Ishikawa (cell line): ENCODE data around the gene NBPF4.

Experiments used
- CEBPB ChIP-seq: IDR thresholded peaks from 2 replicates; pipeline ENCODE4 v1.6.1; 2012
- CREB1 ChIP-seq: IDR thresholded peaks from 2 replicates; pipeline ENCODE4 v1.6.1; 2012; ENCODE audit warnings: low read depth
- EGR1 ChIP-seq: IDR thresholded peaks from 2 replicates; pipeline ENCODE4 v1.6.1; 2012
- EP300 ChIP-seq: IDR thresholded peaks from 2 replicates; pipeline ENCODE4 v1.6.1; 2012; ENCODE audit warnings: borderline replicate concordance
- FOXM1 ChIP-seq: IDR thresholded peaks from 2 replicates; pipeline ENCODE4 v1.6.1; 2012; ENCODE audit warnings: low read depth, borderline replicate concordance
- MAX ChIP-seq: IDR thresholded peaks from 2 replicates; pipeline ENCODE4 v1.6.1; 2012
- NFIC ChIP-seq: IDR thresholded peaks from 2 replicates; pipeline ENCODE4 v1.6.1; 2012
- RAD21 ChIP-seq: IDR thresholded peaks from 2 replicates; pipeline ENCODE4 v1.6.1; 2012; ENCODE audit warnings: low read depth
- REST ChIP-seq: IDR thresholded peaks from 2 replicates; pipeline ENCODE4 v1.6.1; 2012; ENCODE audit warnings: low read depth, mild to moderate bottlenecking
- TAF1 ChIP-seq: IDR thresholded peaks from 2 replicates; pipeline ENCODE4 v1.6.1; 2012; ENCODE audit warnings: low read depth, mild to moderate bottlenecking
- TCF12 ChIP-seq: IDR thresholded peaks from 2 replicates; pipeline ENCODE4 v1.6.1; 2012; ENCODE audit warnings: low read depth
- TEAD4 ChIP-seq: IDR thresholded peaks from 2 replicates; pipeline ENCODE4 v1.6.1; 2012
- USF1 ChIP-seq: IDR thresholded peaks from 2 replicates; pipeline ENCODE4 v1.6.1; 2012
- YY1 ChIP-seq: IDR thresholded peaks from 2 replicates; pipeline ENCODE4 v1.6.1; 2012; ENCODE audit warnings: low read depth
- ZBTB7A ChIP-seq: IDR thresholded peaks from 2 replicates; pipeline ENCODE4 v1.6.1; 2012; ENCODE audit warnings: low read depth

NBPF4 gene

GRCh38 chr1:108190686-108191416 lies 53.0 kb downstream of the NBPF4 start:
- TF ChIP-seq RAD21: no peak
- TF ChIP-seq TCF12: no peak
- no peak for TF ChIP-seq FOXM1
- no peak for TF ChIP-seq MAX

- TF ChIP-seq NFIC (no peak), MAX (no peak), CREB1 (no peak), USF1 (no peak), REST (no peak), RAD21 (no peak), FOXM1 (no peak), TAF1 (no peak), TCF12 (no peak), TEAD4 (no peak), CEBPB (no peak), ZBTB7A (no peak)
Observed at GRCh38 chr1:108190001-108190634, 53.8 kb downstream of the NBPF4 start.

- TF ChIP-seq TCF12 (no peak), CEBPB (no peak), REST (no peak), TEAD4 (no peak), EP300 (no peak), MAX (no peak), NFIC (no peak), USF1 (no peak), ZBTB7A (no peak), RAD21 (no peak), YY1 (no peak)
Observed at GRCh38 chr1:108188801-108189200, 55.1 kb downstream of the NBPF4 start.

- no peak for TF ChIP-seq CEBPB
- TF ChIP-seq EP300: no peak
- no peak for TF ChIP-seq YY1
Observed at GRCh38 chr1:108182959-108183700, 60.7 kb downstream of the NBPF4 start.

GRCh38 chr1:108179018-108179417 lies 64.9 kb downstream of the NBPF4 start:
- TF ChIP-seq EP300: no peak
- TF ChIP-seq MAX: no peak
- TF ChIP-seq FOXM1: no peak
- no peak for TF ChIP-seq YY1
- no peak for TF ChIP-seq TEAD4
- TF ChIP-seq CEBPB: no peak
- TF ChIP-seq NFIC: no peak
- TF ChIP-seq TAF1: no peak
- no peak for TF ChIP-seq USF1
- TF ChIP-seq ZBTB7A: no peak
- no peak for TF ChIP-seq EGR1
- TF ChIP-seq REST: no peak
- TF ChIP-seq CREB1: no peak
- TF ChIP-seq TCF12: no peak
- no peak for TF ChIP-seq RAD21
